K562 (cell line): ENCODE measurements around the gene LATS2. TPM values are rescaled to one million over a fixed set of nuclear protein-coding genes. Genes with fewer than 3 reads are reported as not detected.

Source experiments
- ATAC-seq: fragments of 200-7000 bp; cut with Tn5 transposase; 3 replicates; pipeline ENCODE4 v1.9.1; 2020; ENCODE audit warnings: moderate library complexity
- BruUV-seq: library from RNA; stranded (reverse); fragments of 400-500 nt; replicated peaks from 2 replicates; lab custom pipeline; 2021; lab: Mats Ljungman, UMichigan
- CTCF ChIA-PET: fragments of 300-600 bp; formaldehyde crosslinking; extraction: SDS; loops from one replicate; lab custom pipeline; 2021; ENCODE audit warnings: low intra/inter-chr PET ratio; lab: Yijun Ruan, JAX
- POLR2A ChIA-PET: fragments of 300-600, 350-650 bp; sonication (Branson Sonifier 250); formaldehyde crosslinking; extraction: SDS; loops from one replicate; lab custom pipeline; 2021; ENCODE audit warnings: antibody characterized with exemption, inconsistent platforms; lab: Yijun Ruan, JAX
- DNase-seq, 4 experiments: peaks; one replicate each; pipeline versions ENCODE4 v3.0.0 to v3.0.0-alpha.2; 2011 to 2018; ENCODE audit warnings: low spot score in 3 of 4, mixed read lengths in 3 of 4; ENCODE audit errors: extremely low read depth in 1 of 4
- FAIRE-seq: peaks from 2 replicates; lab custom pipeline; 2011; peaks lifted over from hg19 to GRCh38; lab: Jason Lieb, UNC
- H2AFZ ChIP-seq: 2 replicates; pipeline ENCODE4 v1.6.0; 2011; ENCODE audit warnings: low read depth, low read length, control low read depth, inconsistent platforms
- H3K27ac ChIP-seq: fragments of 200-600 bp; 3 replicates; pipeline ENCODE4 v1.8.0; 2011; ENCODE audit warnings: low read depth, mild to moderate bottlenecking, control low read depth, inconsistent platforms, low read length, moderate library complexity, mixed read lengths; ENCODE audit errors: extremely low read depth
- H3K27me3 ChIP-seq, 2 experiments: fragments of 300-600 bp in 1 of 2; 2 replicates in 1 of 2; 3 replicates in 1 of 2; pipeline versions ENCODE4 v1.6.0 to v1.8.0; 2011; ENCODE audit warnings: inconsistent platforms in 2 of 2, low read length in 2 of 2, mild to moderate bottlenecking in 1 of 2, mixed read lengths in 1 of 2, moderate library complexity in 1 of 2; ENCODE audit not compliant: control insufficient read depth in 2 of 2, insufficient read depth in 2 of 2
- H3K36me3 ChIP-seq: fragments of 300-600 bp; 3 replicates; pipeline ENCODE4 v1.8.0; 2011; ENCODE audit warnings: mild to moderate bottlenecking, low read length, inconsistent platforms; ENCODE audit not compliant: control insufficient read depth, insufficient read depth
- H3K4me1 ChIP-seq, 2 experiments: fragments of 200-600 bp in 1 of 2; replicated peaks in 1 of 2; 2 replicates in 1 of 2; 3 replicates in 1 of 2; pipeline versions ENCODE4 v1.5.1 to v1.8.0; 2011; ENCODE audit warnings: inconsistent platforms in 2 of 2, low read length in 2 of 2, mild to moderate bottlenecking in 1 of 2, mixed read lengths in 1 of 2, moderate library complexity in 1 of 2; ENCODE audit not compliant: control insufficient read depth in 2 of 2, insufficient read depth in 2 of 2
- H3K4me2 ChIP-seq: 2 replicates; pipeline ENCODE4 v1.6.1; 2011; ENCODE audit warnings: low read length, control low read depth, inconsistent platforms, mixed read lengths; ENCODE audit not compliant: insufficient read depth
- H3K4me3 ChIP-seq: fragments of 200-600 bp; sonication (generic), shearing (Covaris generic); 2 replicates; pipeline ENCODE4 v1.5.1; 2016; ENCODE audit warnings: control low read depth, inconsistent platforms
- H3K79me2 ChIP-seq: fragments of 200-600 bp; 3 replicates; pipeline ENCODE4 v1.8.0; 2011; ENCODE audit warnings: low read length, inconsistent platforms; ENCODE audit not compliant: control insufficient read depth, insufficient read depth
- H3K9ac ChIP-seq, 2 experiments: 2 replicates each; pipeline versions ENCODE4 v1.6.0 to v1.6.1; 2011; ENCODE audit warnings: low read depth in 2 of 2, low read length in 2 of 2, control low read depth in 1 of 2, inconsistent platforms in 1 of 2, mild to moderate bottlenecking in 1 of 2, mixed read lengths in 1 of 2; ENCODE audit not compliant: insufficient read depth in 1 of 2
- H3K9me1 ChIP-seq: one replicate; pipeline ENCODE4 v1.6.0; 2011; ENCODE audit warnings: inconsistent platforms, mild to moderate bottlenecking, low read length, moderate library complexity; ENCODE audit not compliant: control insufficient read depth, insufficient read depth
- H3K9me3 ChIP-seq: replicated peaks from 2 replicates; pipeline ENCODE4 v1.5.1; 2011; ENCODE audit warnings: low read depth, low read length, inconsistent platforms; ENCODE audit not compliant: control insufficient read depth, insufficient read depth
- H4K20me1 ChIP-seq: replicated peaks from 2 replicates; pipeline ENCODE4 v1.6.1; 2011; ENCODE audit warnings: low read length, inconsistent platforms, mixed read lengths; ENCODE audit not compliant: control insufficient read depth, insufficient read depth
- FOXJ2 ChIP-seq: fragments of 200-800 bp; sonication (Bioruptor generic); IDR thresholded peaks from 2 replicates; pipeline ENCODE4 v1.6.1; 2016; ENCODE audit warnings: missing genetic modification characterization, missing compliant biosample characterization
- HMGXB4 ChIP-seq: sonication (generic); formaldehyde crosslinking; IDR thresholded peaks from 2 replicates; pipeline ENCODE4 v1.8.1; 2023; ENCODE audit warnings: mild to moderate bottlenecking, missing genetic modification reagents
- IFI16 ChIP-seq: fragments of 250-450 bp; sonication (Bioruptor Pico); IDR thresholded peaks from 2 replicates; pipeline ENCODE4 v2.1.2; 2022; ENCODE audit warnings: mild to moderate bottlenecking, inconsistent platforms
- PHF20 ChIP-seq: fragments of 450-650 bp; IDR thresholded peaks from 2 replicates; pipeline ENCODE4 v1.6.1; 2018; ENCODE audit not compliant: partially characterized antibody
- REST ChIP-seq, 2 experiments: fragments of 450-650 bp; formaldehyde crosslinking in 1 of 2; IDR thresholded peaks; 2 replicates each; pipeline versions ENCODE4 v1.4.0 to v1.6.1; 2014 to 2020; ENCODE audit warnings: mild to moderate bottlenecking in 2 of 2, borderline replicate concordance in 1 of 2, low read depth in 1 of 2
- TBP ChIP-seq: optimal IDR thresholded peaks from 2 replicates; pipeline ENCODE3; 2011; ENCODE audit warnings: low read depth, low read length, improper control_type of control experiment
- ZFP1 ChIP-seq: fragments of 450-650 bp; formaldehyde crosslinking; IDR thresholded peaks from 2 replicates; pipeline ENCODE4 v1.4.0; 2020; ENCODE audit warnings: mild to moderate bottlenecking, mixed read lengths
- ZNF740 ChIP-seq, 3 experiments: fragments of 200-800 bp in 1 of 3; sonication (Bioruptor generic) in 1 of 3; sonication (generic) in 1 of 3; formaldehyde crosslinking in 1 of 3; IDR thresholded peaks; 2 replicates each; pipeline versions ENCODE4 v1.6.1 to v1.8.0; 2016 to 2022; ENCODE audit warnings: mild to moderate bottlenecking in 2 of 3, missing compliant biosample characterization in 2 of 3, missing genetic modification characterization in 2 of 3, missing genetic modification reagents in 1 of 3
- WGBS: fragments of 100-300 bp; shearing (Covaris generic); methylation state at CpG from one replicate; pipeline ENCODE4 v1.1.6; 2016; ENCODE audit warnings: low coverage, mixed read lengths; ENCODE audit not compliant: insufficient coverage; ENCODE audit errors: missing lambda C conversion rate; 5-methylcytosine and 5-hydroxymethylcytosine counted together
- in situ Hi-C: fragments of 300-500 bp; cut with MboI; formaldehyde crosslinking; loops from 4 replicates; pipeline ENCODE4 v1.15.0; 2018; ENCODE audit warnings: inconsistent platforms, mixed read lengths
- intact Hi-C: fragments of 100-400 bp; cut with micrococcal nuclease; formaldehyde crosslinking; loops from 2 replicates; pipeline ENCODE4 v1.14.2; 2022
- polyA plus RNA-seq, 8 experiments: library from polyadenylated mRNA; depleted of rRNA in 4 of 8; stranded (reverse) in 5 of 8; unstranded in 3 of 8; fragments of >200 nt; fragmentation: Nextera tagmentation in 2 of 8; fragmentation: Illumina TruSeq in 1 of 8; extraction: Ambion mirVana in 2 of 8; extraction: Trizol in 1 of 8; gene quantifications; 2 replicates each; pipeline versions ENCODE4 v1.2.1 to v1.2.3, GENCODE V29; 2011 to 2014; ENCODE audit warnings: inconsistent platforms in 1 of 8, missing spikeins in 1 of 8
- total RNA-seq, 7 experiments: library from RNA; depleted of rRNA in 6 of 7; stranded (reverse); fragments of >200 nt in 6 of 7; fragmentation: Illumina TruSeq in 2 of 7; extraction: Trizol in 2 of 7; gene quantifications; 2 replicates each; pipeline versions ENCODE4 v1.2.1 to v1.2.3, GENCODE V29; 2011 to 2021; ENCODE audit warnings: low replicate concordance in 1 of 7

LATS2 gene
- total and polyA plus RNA-seq, 9 of the 15 experiments (the other 6 are each of a cell fraction or from before 2014, with no cell fraction given) = 0.18 to 3.7 (median 0.76) TPM

GRCh38 chr13:20953245-20953931 lies 108.0 kb downstream of the LATS2 start (continued):
- no peak for TF ChIP-seq ZNF740 (CRISPR knock-in tag; IDR thresholded peaks at IDR 0.05)
- no peak for TF ChIP-seq ZNF740 (tag; IDR thresholded peaks at IDR 0.05)

- 10% methylated on average over 2 of the region's 16 CpGs for WGBS
- BruUV-seq = no TSS peak
- FAIRE-seq = no peak
- Histone ChIP-seq H3K4me1 (peaks cover 0 to 3% of the 10 kb centered on the region in 2 experiments; a peak in 1 of 5 replicates), H2AFZ (no peak overlapping the region), H3K9me1 (no peaks in the 10 kb centered on the region), H3K79me2 (no peaks in the 10 kb centered on the region), H4K20me1 (no peaks in the 10 kb centered on the region), H3K9ac (no peak overlapping the region), H3K27ac (no peak overlapping the region), H3K4me2 (no peak overlapping the region), H3K9me3 (no peaks in the 10 kb centered on the region), H3K4me3 (no peak overlapping the region), H3K27me3 (peaks cover 2 to 26% of the 10 kb centered on the region in 2 experiments; a peak in 4 of 5 replicates), H3K36me3 (no peaks in the 10 kb centered on the region)
- ATAC-seq = no peak
- intact Hi-C loops = no loop called here
- in situ Hi-C loops = no loop called here
- ChIA-PET POLR2A (interaction anchor here (0.7 kb wide), 1 partner anchor 9 kb away, joined by 3 read pairs; no protein-coding TSS in a partner anchor), CTCF (no interaction called here)
- DNase-seq = no peak
- TF ChIP-seq FOXJ2 (tag) (no peak), HMGXB4 (CRISPR knock-in tag) (no peak), TBP (no peak), ZFP1 (CRISPR knock-in tag) (no peak), IFI16 (no peak), REST (IDR thresholded peaks at IDR 0.05; ENCODE audit: borderline replicate concordance) (no peak), REST (CRISPR knock-in tag; IDR thresholded peaks at IDR 0.05; ENCODE audit: low read depth) (no peak), PHF20 (no peak)
Measured at GRCh38 chr13:20952838-20953237, 108.5 kb downstream of the LATS2 start.
